B cell (primary cell): Measurements from ENCODE around the gene ZSWIM7. TPM values are rescaled to one million over a fixed set of nuclear protein-coding genes. Genes with fewer than 3 reads are reported as not detected.
A peak's percentile ranks its signal among the peaks of the same experiment; 100 is the strongest.

Source experiments
- ATAC-seq: fragments of 200-7000 bp; cut with Tn5 transposase; one replicate; pipeline ENCODE4 v1.10.0; 2021; ENCODE audit warnings: low read depth, mild to moderate bottlenecking, moderate number of reproducible peaks, moderate library complexity
- CTCF ChIA-PET: fragments of 350-600 bp; sonication (Branson Sonifier 250); formaldehyde crosslinking; loops from one replicate; lab custom pipeline; 2021; ENCODE audit warnings: antibody characterized with exemption, inconsistent platforms; lab: Charles Lee
- POLR2A ChIA-PET: fragments of 350-600 bp; sonication (Branson Sonifier 250); formaldehyde crosslinking; loops from one replicate; lab custom pipeline; 2021; ENCODE audit warnings: antibody characterized with exemption; lab: Charles Lee
- DNase-seq: peaks from one replicate; pipeline ENCODE4 v3.0.0; 2013
- H2AFZ ChIP-seq: 2 replicates; pipeline ENCODE4 v1.6.1; 2012; ENCODE audit warnings: mild to moderate bottlenecking, low read depth, low read length; ENCODE audit not compliant: insufficient read depth, poor library complexity, severe bottlenecking
- H3K27ac ChIP-seq, 2 donors: 1 replicate in 1 of 2; 2 replicates in 1 of 2; pipeline ENCODE4 v1.5.1; 2012 to 2013; ENCODE audit warnings: low read length in 2 of 2, mild to moderate bottlenecking in 2 of 2, moderate library complexity in 1 of 2
- H3K27me3 ChIP-seq, 4 experiments: fragments of 200-600 bp in 1 of 4; sonication (generic) in 1 of 4; replicated peaks in 1 of 4; 1 replicate in 2 of 4; 2 replicates in 2 of 4; pipeline versions ENCODE4 v1.6.1 to v1.7.0; 2013 to 2016; ENCODE audit warnings: low read length in 3 of 4, mild to moderate bottlenecking in 2 of 4, mixed read lengths in 1 of 4, moderate library complexity in 1 of 4; ENCODE audit not compliant: insufficient read depth in 4 of 4, control insufficient read depth in 3 of 4; ENCODE audit errors: control extremely low read depth in 1 of 4
- H3K36me3 ChIP-seq, 2 experiments: replicated peaks in 1 of 2; 1 replicate in 1 of 2; 2 replicates in 1 of 2; pipeline versions ENCODE4 v1.6.1 to v1.7.1; 2013; ENCODE audit warnings: low read length in 1 of 2; ENCODE audit not compliant: insufficient read depth in 2 of 2, control insufficient read depth in 1 of 2; ENCODE audit errors: control extremely low read depth in 1 of 2, extremely low read depth in 1 of 2
- H3K4me1 ChIP-seq, 2 donors: fragments of 200-600 bp in 1 of 2; sonication (generic) in 1 of 2; 1 replicate in 1 of 2; 2 replicates in 1 of 2; pipeline versions ENCODE4 v1.5.1 to v1.6.1; 2013 to 2017; ENCODE audit warnings: low read length in 2 of 2; ENCODE audit not compliant: control insufficient read depth in 2 of 2, insufficient read depth in 2 of 2
- H3K4me2 ChIP-seq: replicated peaks from 2 replicates; pipeline ENCODE3; 2012; ENCODE audit warnings: mild to moderate bottlenecking, low read depth, low read length; ENCODE audit not compliant: poor library complexity, severe bottlenecking
- H3K4me3 ChIP-seq, 5 experiments: fragments of 200-600 bp in 1 of 5; sonication (generic) in 1 of 5; 1 replicate in 3 of 5; 2 replicates in 2 of 5; pipeline versions ENCODE4 v1.5.1 to v1.7.0; 2011 to 2016; ENCODE audit warnings: low read length in 4 of 5, mild to moderate bottlenecking in 4 of 5, low read depth in 2 of 5, control low read depth in 1 of 5, moderate library complexity in 1 of 5; ENCODE audit not compliant: insufficient read depth in 1 of 5; ENCODE audit errors: control extremely low read depth in 1 of 5, extremely low read depth in 1 of 5
- H3K79me2 ChIP-seq: fragments of 200-600 bp; sonication (generic); one replicate; pipeline ENCODE4 v1.6.0; 2016; ENCODE audit warnings: low read length; ENCODE audit not compliant: control insufficient read depth, insufficient read depth
- H3K9ac ChIP-seq: fragments of 200-600 bp; sonication (generic); 2 replicates; pipeline ENCODE4 v1.6.1; 2017; ENCODE audit warnings: mild to moderate bottlenecking, low read length, moderate library complexity
- H3K9me3 ChIP-seq, 3 donors: one replicate each; pipeline versions ENCODE4 v1.6.1 to v1.7.1; 2013; ENCODE audit warnings: low read length in 2 of 3; ENCODE audit not compliant: control insufficient read depth in 2 of 3, insufficient read depth in 1 of 3; ENCODE audit errors: control extremely low read depth in 1 of 3
- H4K20me1 ChIP-seq: 2 replicates; pipeline ENCODE4 v1.6.0; 2012; ENCODE audit warnings: mild to moderate bottlenecking, low read length; ENCODE audit not compliant: insufficient read depth, control insufficient read depth, poor library complexity, severe bottlenecking
- H3K27ac Mint-ChIP-seq: one replicate; pipeline ENCODE4 v1.8.0; 2021; ENCODE audit warnings: mixed read lengths
- H3K27me3 Mint-ChIP-seq: one replicate; pipeline ENCODE4 v1.8.0; 2021; ENCODE audit warnings: mixed read lengths
- H3K4me1 Mint-ChIP-seq: one replicate; pipeline ENCODE4 v1.8.0; 2021; ENCODE audit warnings: mixed read lengths
- H3K4me3 Mint-ChIP-seq: one replicate; pipeline ENCODE4 v1.8.0; 2021; ENCODE audit warnings: mixed read lengths
- H3K9me3 Mint-ChIP-seq: one replicate; pipeline ENCODE4 v1.8.0; 2022; ENCODE audit warnings: mixed read lengths; ENCODE audit not compliant: insufficient read depth
- CTCF ChIP-seq: fragments of 200-600 bp; IDR thresholded peaks from one replicate; pipeline ENCODE4 v1.8.0; 2022; ENCODE audit warnings: antibody characterized with exemption, mild to moderate bottlenecking
- EZH2 ChIP-seq: IDR thresholded peaks from 2 replicates; pipeline ENCODE4 v1.6.1; 2012; ENCODE audit warnings: borderline replicate concordance, low read depth, mild to moderate bottlenecking, moderate library complexity, low read length; ENCODE audit not compliant: insufficient read depth, poor library complexity, severe bottlenecking
- WGBS: methylation state at CpG from one replicate; pipeline ENCODE4 v1.1.5; 2013; ENCODE audit warnings: missing lambda C conversion rate; ENCODE audit not compliant: insufficient coverage; 5-methylcytosine and 5-hydroxymethylcytosine counted together
- intact Hi-C: fragments of 100-400 bp; cut with micrococcal nuclease; formaldehyde crosslinking; loops from one replicate; pipeline ENCODE4 v1.10.0; 2022
- polyA plus RNA-seq: library from polyadenylated mRNA; depleted of rRNA; stranded (reverse); fragments of >200 nt; gene quantifications from 2 replicates; pipeline ENCODE4 v1.2.3, GENCODE V29; 2012
- total RNA-seq, 2 donors: library from RNA; stranded (reverse); fragments of 120-200 nt in 1 of 2; gene quantifications; 1 replicate in 1 of 2; 2 replicates in 1 of 2; pipeline versions ENCODE4 v1.2.3 to v1.2.4, GENCODE V29; 2013 to 2022

ZSWIM7 gene
- total and polyA plus RNA-seq, 2 donors (not counting 1 experiment from before 2014, with no cell fraction given), result 25.1 to 39.3 TPM

- H3K4me3 Mint-ChIP-seq, result no peak overlapping the region
- DNase-seq (no peak), ATAC-seq (no peak)
- H3K27me3 ChIP-seq, result peaks cover 0 to 28% (median 2%) of the 10 kb centered on the region in 4 experiments
- H3K4me2 ChIP-seq, result no peak overlapping the region
- no peaks in the 10 kb centered on the region for H4K20me1 ChIP-seq
- TF ChIP-seq CTCF (no peak), EZH2 (no peak)
- peaks cover 0 to 10% of the 10 kb centered on the region in 2 donors for H3K4me1 ChIP-seq
- H3K36me3 ChIP-seq, result no peaks in the 10 kb centered on the region
- WGBS, result 21% methylated on average over 10 of the region's 13 CpGs
- H3K4me1 Mint-ChIP-seq, result peaks cover 11% of the 10 kb centered on the region
- peaks cover 34% of the 10 kb centered on the region for H3K27me3 Mint-ChIP-seq
- H3K9ac ChIP-seq, result no peak overlapping the region
- no peaks in the 10 kb centered on the region for H3K9me3 Mint-ChIP-seq
- no peak overlapping the region for H3K27ac ChIP-seq
- peak overlapping the region; percentile 13 for H2AFZ ChIP-seq
- H3K4me3 ChIP-seq, result no peak overlapping the region
- no peaks in the 10 kb centered on the region for H3K79me2 ChIP-seq
- peaks cover 0 to 8% (median 0%) of the 10 kb centered on the region in 3 donors for H3K9me3 ChIP-seq
- CTCF ChIA-PET, result interaction anchor here (1.0 kb wide), 1 partner anchor 30 kb away, joined by 4 read pairs; no protein-coding TSS in a partner anchor
- POLR2A ChIA-PET, result interaction anchor here (0.7 kb wide), 1 partner anchor 136 kb away, joined by 3 read pairs; no protein-coding TSS in a partner anchor
- intact Hi-C loops, result no loop called here
- H3K27ac Mint-ChIP-seq, result no peak overlapping the region
Measured at GRCh38 chr17:15966183-15966878, 33.2 kb downstream of the ZSWIM7 start.

- TF ChIP-seq CTCF (no peak), EZH2 (no peak)
- Histone ChIP-seq H4K20me1 (no peaks in the 10 kb centered on the region), H3K9me3 (peaks cover 0 to 8% (median 0%) of the 10 kb centered on the region in 3 donors), H2AFZ (peak overlapping the region; percentile 13), H3K27ac (no peak overlapping the region), H3K36me3 (no peaks in the 10 kb centered on the region), H3K27me3 (peaks cover 0 to 28% (median 2%) of the 10 kb centered on the region in 4 experiments), H3K79me2 (no peaks in the 10 kb centered on the region), H3K4me2 (no peak overlapping the region), H3K4me3 (no peak overlapping the region), H3K4me1 (peaks cover 0 to 10% of the 10 kb centered on the region in 2 donors), H3K9ac (no peak overlapping the region)
- 17% methylated on average over 6 of the region's 6 CpGs for WGBS
- peaks cover 11% of the 10 kb centered on the region for H3K4me1 Mint-ChIP-seq
- intact Hi-C loops, result no loop called here
- H3K27me3 Mint-ChIP-seq, result peaks cover 36% of the 10 kb centered on the region
- no peak overlapping the region for H3K27ac Mint-ChIP-seq
- no peak overlapping the region for H3K4me3 Mint-ChIP-seq
- ATAC-seq, result no peak
- DNase-seq, result no peak
- H3K9me3 Mint-ChIP-seq, result no peaks in the 10 kb centered on the region
- POLR2A ChIA-PET, result no interaction called here
- CTCF ChIA-PET, result no interaction called here
Measured at GRCh38 chr17:15965528-15965927, 34.0 kb downstream of the ZSWIM7 start.
